Lower leg skin (tissue), 4 donors: ENCODE data around the gene SLC49A3. TPM values are rescaled to one million over a fixed set of nuclear protein-coding genes. Genes with fewer than 3 reads are reported as not detected.
"Not testable (repeated sequence)": the region's sequence is repeated elsewhere in the genome, so short reads cannot be mapped to it uniquely, and the experiment has no call there.

Source experiments
- DNase-seq, 2 donors: peaks; one replicate each; pipeline ENCODE4 v3.0.0-alpha.2; 2019; ENCODE audit warnings: low spot score in 2 of 2
- H3K4me3 ChIP-seq: fragments of 200-600 bp; sonication (generic); 2 replicates; pipeline ENCODE4 v1.5.1; 2017; ENCODE audit warnings: mild to moderate bottlenecking, low read depth; ENCODE audit not compliant: poor library complexity, severe bottlenecking
- POLR2A ChIP-seq, 2 donors: fragments of 450-650 bp; IDR thresholded peaks; one replicate each; pipeline ENCODE4 v1.6.1; 2016 to 2017; ENCODE audit warnings: antibody characterized with exemption in 2 of 2, mild to moderate bottlenecking in 1 of 2, moderate library complexity in 1 of 2
- WGBS, 2 donors: methylation state at CpG; one replicate each; pipeline ENCODE4 v1.1.5; 2018; 5-methylcytosine and 5-hydroxymethylcytosine counted together
- intact Hi-C: fragments of 100-400 bp; cut with DNase I; formaldehyde crosslinking; loops from one replicate; pipeline ENCODE4 v1.15.0; 2023; ENCODE audit warnings: low total_unique reads
- total RNA-seq, 4 donors: library from RNA; depleted of rRNA; stranded (reverse); fragments of >200 nt; gene quantifications; one replicate each; pipeline ENCODE4 v1.1.0, GENCODE V29; 2016
- TF ChIP-seq, protein P1 (sequence below), 3 donors: fragments of 450-650 bp; IDR thresholded peaks; one replicate each; pipeline ENCODE4 v1.5.1; 2016; ENCODE audit warnings: antibody characterized with exemption in 3 of 3, mild to moderate bottlenecking in 3 of 3, moderate library complexity in 2 of 3

Gene SLC49A3
- total RNA-seq, 4 donors from 2014 or later, result 16.8 to 33.8 (median 22.7) TPM

DNA sequence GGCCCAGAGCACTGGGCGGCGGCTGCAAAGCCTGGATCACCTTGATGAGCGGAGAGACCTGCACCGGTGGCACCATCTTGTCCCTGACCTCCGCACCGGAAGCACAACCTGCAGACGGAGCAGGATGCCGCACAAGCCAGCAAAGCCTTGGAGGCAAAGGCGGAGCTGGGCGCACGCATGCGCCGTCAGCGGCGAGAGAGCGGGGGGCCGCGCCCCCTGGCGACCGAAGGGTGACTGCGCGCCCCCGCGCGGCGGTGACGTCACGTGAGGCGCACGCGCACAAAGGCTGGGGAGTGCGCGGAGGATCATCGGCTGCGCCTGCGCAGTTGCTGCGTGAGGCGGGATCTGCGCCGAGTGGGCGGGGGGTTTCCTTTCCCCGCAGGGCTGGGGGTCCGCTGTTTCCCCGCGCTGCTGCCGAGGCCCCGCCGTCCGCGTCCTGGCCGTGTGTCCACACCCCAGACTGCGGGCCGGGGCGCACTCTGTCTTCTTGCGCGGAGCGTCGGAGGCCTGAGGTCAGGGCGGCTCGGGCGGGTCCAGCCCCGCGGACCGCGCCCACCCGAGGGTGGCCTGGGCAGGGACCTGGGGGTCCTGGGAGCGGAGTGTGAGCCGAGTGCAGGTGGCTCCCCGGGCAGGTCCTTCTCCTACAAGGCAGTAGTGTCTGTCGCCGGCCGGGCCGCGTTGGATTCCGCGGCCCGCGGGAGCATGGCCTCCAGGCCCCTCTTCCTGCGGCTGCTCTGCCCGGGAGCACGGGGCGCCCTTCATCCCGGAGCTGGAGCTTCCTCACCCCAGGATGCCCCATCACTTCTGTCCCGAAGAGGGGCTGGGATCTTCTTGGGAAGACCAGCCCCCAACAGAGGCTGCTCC lies 14.5 kb downstream of the SLC49A3 start, which contains the start of the genes ATP5ME and MYL5:
TSS of gene ATP5ME (minus strand) at position 105 of the 864 bp plus-strand sequence. CDS start at position 76, 29 bp downstream.
TSS of gene MYL5 (plus strand) at position 371 of the 864 bp plus-strand sequence. CDS start 3,485 bp downstream, outside the sequence.
- peak; percentile 95 to 99 for DNase-seq
- WGBS, 2 donors, result 0% methylated on average over 32 to 34 of the region's 84 CpGs
- intact Hi-C loops, result no loop called here
- TF ChIP-seq, protein P1, sequence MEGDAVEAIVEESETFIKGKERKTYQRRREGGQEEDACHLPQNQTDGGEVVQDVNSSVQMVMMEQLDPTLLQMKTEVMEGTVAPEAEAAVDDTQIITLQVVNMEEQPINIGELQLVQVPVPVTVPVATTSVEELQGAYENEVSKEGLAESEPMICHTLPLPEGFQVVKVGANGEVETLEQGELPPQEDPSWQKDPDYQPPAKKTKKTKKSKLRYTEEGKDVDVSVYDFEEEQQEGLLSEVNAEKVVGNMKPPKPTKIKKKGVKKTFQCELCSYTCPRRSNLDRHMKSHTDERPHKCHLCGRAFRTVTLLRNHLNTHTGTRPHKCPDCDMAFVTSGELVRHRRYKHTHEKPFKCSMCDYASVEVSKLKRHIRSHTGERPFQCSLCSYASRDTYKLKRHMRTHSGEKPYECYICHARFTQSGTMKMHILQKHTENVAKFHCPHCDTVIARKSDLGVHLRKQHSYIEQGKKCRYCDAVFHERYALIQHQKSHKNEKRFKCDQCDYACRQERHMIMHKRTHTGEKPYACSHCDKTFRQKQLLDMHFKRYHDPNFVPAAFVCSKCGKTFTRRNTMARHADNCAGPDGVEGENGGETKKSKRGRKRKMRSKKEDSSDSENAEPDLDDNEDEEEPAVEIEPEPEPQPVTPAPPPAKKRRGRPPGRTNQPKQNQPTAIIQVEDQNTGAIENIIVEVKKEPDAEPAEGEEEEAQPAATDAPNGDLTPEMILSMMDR (IDR thresholded peaks at IDR 0.05), result peak in 1 of 3 donors; percentile 64
- TF ChIP-seq POLR2A (IDR thresholded peaks at IDR 0.05), result peak in 1 of 2 donors; percentile 54
- H3K4me3 ChIP-seq, result peak within 1 kb of the TSS; percentile 72

DNA sequence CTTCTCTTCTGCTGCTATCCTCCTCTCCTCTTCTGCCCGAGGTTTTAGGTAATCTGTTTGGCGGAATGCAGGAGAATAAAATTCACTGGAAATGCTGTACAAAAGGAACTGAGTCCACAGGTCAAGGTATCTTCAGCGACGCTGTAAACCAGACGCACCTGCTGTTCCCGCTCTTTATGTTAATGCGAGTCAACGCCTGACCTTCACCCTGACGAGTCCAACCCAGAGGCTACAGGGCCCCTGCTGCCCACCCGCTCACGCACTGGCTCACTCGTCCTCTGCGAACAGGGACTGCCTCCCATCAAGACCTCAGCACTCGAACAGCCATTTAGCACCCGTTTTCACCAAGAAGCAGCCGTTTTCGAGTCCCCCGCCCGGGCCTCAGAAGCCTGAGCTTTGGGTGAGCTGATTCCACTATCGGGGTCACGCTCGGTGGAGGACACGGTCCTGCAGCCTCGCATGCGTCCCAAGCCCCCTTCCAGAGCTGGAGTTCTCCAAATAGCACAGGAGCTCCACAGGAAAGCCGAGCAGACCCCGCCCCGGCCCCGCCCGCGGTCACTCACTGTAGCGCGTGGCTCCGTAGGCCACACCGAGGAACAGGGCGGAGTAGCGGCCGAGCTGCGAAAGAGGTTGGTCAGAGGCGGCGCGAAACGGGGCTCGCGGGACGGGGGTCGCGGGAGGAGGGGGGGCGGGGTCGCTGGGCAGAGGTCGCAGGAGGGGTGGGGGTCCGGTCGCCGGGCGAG lies 15.4 kb downstream of the SLC49A3 start:
- peak overlapping the region; percentile 72 for H3K4me3 ChIP-seq
- intact Hi-C loops, result no loop called here
- DNase-seq, result no peak
- no peak for TF ChIP-seq POLR2A (IDR thresholded peaks at IDR 0.05)
- TF ChIP-seq, protein P1 (IDR thresholded peaks at IDR 0.05), result no peak
- 7 to 12% methylated on average over 30 to 52 of the region's 55 CpGs for WGBS, 2 donors

DNA sequence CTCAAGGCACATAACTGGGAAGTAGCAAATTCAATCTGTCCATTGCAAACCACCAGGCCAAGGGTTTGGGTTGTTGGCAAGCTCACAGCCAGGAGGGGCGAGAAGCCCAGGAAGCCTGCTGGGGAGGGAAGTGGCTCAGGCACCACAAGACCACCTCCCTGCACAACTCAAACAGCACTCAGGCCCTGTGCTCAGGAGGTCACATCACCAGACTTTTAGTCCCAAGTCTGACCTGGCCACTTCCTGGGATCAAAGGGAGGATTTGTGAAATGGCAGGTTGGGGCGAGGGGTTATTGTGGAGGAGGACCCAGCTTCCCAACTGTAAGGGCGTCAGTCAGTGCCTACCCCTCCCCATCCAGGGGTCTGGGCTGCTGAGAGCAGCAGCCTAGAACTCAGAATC lies 17.2 kb downstream of the SLC49A3 start:
- WGBS, 2 donors, result 84 to 89% methylated on average over 3 of the region's 3 CpGs
- no peak overlapping the region for H3K4me3 ChIP-seq
- TF ChIP-seq POLR2A (IDR thresholded peaks at IDR 0.05), result no peak
- TF ChIP-seq, protein P1 (IDR thresholded peaks at IDR 0.05), result no peak
- DNase-seq, result no peak
- intact Hi-C loops, result no loop called here

DNA sequence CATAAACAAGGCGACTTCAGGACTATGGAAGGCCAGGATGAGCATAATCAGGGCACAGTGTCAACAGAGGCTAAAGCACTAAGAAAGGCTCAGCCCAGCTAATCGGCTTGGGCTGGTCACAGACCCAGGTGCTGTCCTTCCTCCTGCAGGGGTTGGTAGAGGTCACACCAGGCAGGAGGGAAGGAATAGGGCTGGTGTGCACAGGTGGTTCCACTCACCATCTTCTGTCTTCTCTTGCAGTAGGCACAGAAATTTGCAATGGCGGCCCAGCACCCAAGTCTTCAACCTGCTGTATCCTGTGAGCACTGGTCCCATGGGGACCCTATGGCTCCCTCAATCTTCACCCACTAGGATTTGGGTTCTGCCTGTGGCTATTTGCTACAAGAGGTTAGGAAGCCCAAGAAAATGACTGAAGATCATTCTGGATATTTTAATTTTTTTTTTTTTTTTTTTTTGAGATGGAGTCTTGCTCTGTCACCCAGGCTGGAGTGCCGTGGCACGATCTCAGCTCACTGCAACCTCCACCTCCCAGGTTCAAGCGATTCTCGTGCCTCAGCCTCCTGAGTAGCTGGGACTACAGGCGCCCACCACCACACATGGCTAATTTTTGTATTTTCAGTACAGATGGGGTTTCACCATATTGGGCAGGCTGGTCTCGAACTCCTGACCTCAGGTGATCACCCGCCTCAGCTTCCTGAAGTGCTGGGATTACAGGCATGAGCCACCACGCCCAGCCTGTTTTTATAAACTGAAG lies 19.0 kb downstream of the SLC49A3 start:
- 90 to 91% methylated on average over 11 of the region's 11 CpGs for WGBS, 2 donors

DNA sequence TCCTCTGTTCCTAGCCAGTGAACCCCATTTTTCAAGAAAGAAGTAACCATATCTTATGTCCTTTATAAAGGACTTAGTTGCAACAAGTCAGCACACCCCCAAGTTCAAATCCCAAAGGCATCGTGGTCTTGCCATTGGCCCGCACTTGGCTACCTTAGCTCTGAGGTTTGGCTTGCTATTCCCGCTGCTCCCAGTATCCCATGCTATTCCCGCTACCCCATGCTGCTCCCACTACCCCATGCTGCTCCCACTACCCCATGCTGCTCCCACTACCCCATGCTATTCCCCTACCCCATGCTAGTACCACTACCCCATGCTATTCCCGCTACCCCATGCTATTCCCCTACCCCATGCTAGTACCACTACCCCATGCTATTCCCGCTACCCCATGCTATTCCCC lies 20.7 kb downstream of the SLC49A3 start:
- H3K4me3 ChIP-seq, DNase-seq, intact Hi-C loops: not testable (repeated sequence)
- WGBS, 2 donors, result 90 to 92% methylated on average over 6 of the region's 6 CpGs

More for the DNA sequence above, 19.0 kb downstream of the SLC49A3 start:
- intact Hi-C loops, DNase-seq, H3K4me3 ChIP-seq: not testable (repeated sequence)

DNA sequence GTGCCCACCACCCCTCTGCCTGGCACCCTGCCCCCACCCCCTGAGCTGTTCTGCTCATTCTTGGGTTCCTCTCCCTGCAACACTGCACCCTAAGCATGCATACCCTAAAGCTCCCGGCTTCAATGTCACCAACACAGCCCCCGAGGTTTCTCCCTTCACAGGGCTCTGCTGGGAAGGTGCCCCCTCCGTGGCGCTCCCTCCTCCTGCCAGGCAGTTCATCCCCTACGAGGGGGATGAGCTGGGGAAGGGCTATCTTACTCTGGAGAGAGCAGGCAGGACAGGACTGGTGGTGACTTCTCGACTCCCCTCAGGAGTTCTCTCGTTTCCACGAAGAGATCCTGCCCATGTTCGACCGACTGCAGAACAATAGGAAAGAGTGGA lies 21.4 kb downstream of the SLC49A3 start:
- no peak for DNase-seq
- H3K4me3 ChIP-seq, result no peak overlapping the region
- no peak for TF ChIP-seq POLR2A (IDR thresholded peaks at IDR 0.05)
- TF ChIP-seq, protein P1 (IDR thresholded peaks at IDR 0.05), result no peak
- intact Hi-C loops, result no loop called here
- WGBS, 2 donors, result 52 to 61% methylated on average over 10 of the region's 10 CpGs
